ENCODE data around the gene ANKRD7.

GRCh38 chr7:118194571-118194970 is 29.9 kb upstream of the ANKRD7 start:
- TF ChIP-seq USF2 (CRISPR knock-in tag; IDR thresholded peaks at IDR 0.05) (no peak), CTCF (IDR thresholded peaks at IDR 0.05) (no peak), IRF1 (CRISPR knock-in tag; IDR thresholded peaks at IDR 0.05) (no peak), TEAD1 (CRISPR knock-in tag; IDR thresholded peaks at IDR 0.05) (no peak), SOX15 (CRISPR knock-in tag; IDR thresholded peaks at IDR 0.05) (no peak), ETV6 (CRISPR knock-in tag; IDR thresholded peaks at IDR 0.05) (no peak)

Measured in WTC11 (cell line).